OCI-LY1 (cell line): ENCODE data around the gene CD68.

ENCODE experiments used
- H2AFZ ChIP-seq: fragments of 200-600 bp; sonication (generic), shearing (Covaris generic); 2 replicates; pipeline ENCODE4 v1.6.0; 2014; ENCODE audit warnings: antibody characterized with exemption, mild to moderate bottlenecking, low read length
- H3F3A ChIP-seq: fragments of 200-600 bp; sonication (generic), shearing (Covaris generic); 2 replicates; pipeline ENCODE4 v1.6.0; 2014; ENCODE audit warnings: mild to moderate bottlenecking, antibody characterized with exemption, low read length, moderate library complexity; ENCODE audit not compliant: insufficient read depth
- H3K27ac ChIP-seq: fragments of 200-600 bp; sonication (generic); 2 replicates; pipeline ENCODE4 v1.5.1; 2014; ENCODE audit warnings: low read length, mixed run types, mild to moderate bottlenecking, low read depth; ENCODE audit not compliant: poor library complexity, severe bottlenecking
- H3K27me3 ChIP-seq: fragments of 200-600 bp; sonication (generic); 2 replicates; pipeline ENCODE4 v1.6.0; 2014; ENCODE audit warnings: antibody characterized with exemption, mild to moderate bottlenecking, low read length, moderate library complexity; ENCODE audit not compliant: insufficient read depth
- H3K36me3 ChIP-seq: fragments of 200-600 bp; sonication (generic); 2 replicates; pipeline ENCODE4 v1.6.1; 2014; ENCODE audit warnings: mild to moderate bottlenecking, antibody characterized with exemption, low read length, moderate library complexity, mixed read lengths; ENCODE audit not compliant: insufficient read depth
- H3K4me1 ChIP-seq: fragments of 200-600 bp; sonication (generic); 2 replicates; pipeline ENCODE4 v1.5.1; 2014; ENCODE audit warnings: mild to moderate bottlenecking, low read length, moderate library complexity; ENCODE audit not compliant: insufficient read depth, severe bottlenecking
- H3K4me2 ChIP-seq: fragments of 200-600 bp; sonication (generic), shearing (Covaris generic); 2 replicates; pipeline ENCODE4 v1.6.1; 2014; ENCODE audit warnings: low read length
- H3K4me3 ChIP-seq: fragments of 200-600 bp; sonication (generic); 2 replicates; pipeline ENCODE4 v1.5.1; 2014; ENCODE audit warnings: low read length, low read depth, mild to moderate bottlenecking, mixed read lengths; ENCODE audit not compliant: poor library complexity, severe bottlenecking
- H3K79me2 ChIP-seq: fragments of 200-600 bp; shearing (Covaris generic); 2 replicates; pipeline ENCODE4 v1.6.1; 2016; ENCODE audit warnings: mixed run types, low read length, mixed read lengths; ENCODE audit not compliant: insufficient read depth
- H3K9ac ChIP-seq: fragments of 200-600 bp; sonication (generic), shearing (Covaris generic); 2 replicates; pipeline ENCODE4 v1.6.1; 2014; ENCODE audit warnings: mild to moderate bottlenecking, low read length, mixed read lengths
- H3K9me2 ChIP-seq: fragments of 200-600 bp; sonication (generic), shearing (Covaris generic); 2 replicates; pipeline ENCODE4 v1.6.1; 2014; ENCODE audit warnings: low read depth, mild to moderate bottlenecking, low read length, mixed read lengths
- H3K9me3 ChIP-seq: fragments of 200-600 bp; shearing (Covaris generic); 2 replicates; pipeline ENCODE4 v1.6.1; 2014; ENCODE audit warnings: low read length, mixed read lengths
- H4K20me1 ChIP-seq: fragments of 200-600 bp; sonication (generic), shearing (Covaris generic); 2 replicates; pipeline ENCODE4 v1.6.0; 2016; ENCODE audit warnings: mild to moderate bottlenecking, low read length; ENCODE audit not compliant: insufficient read depth
- CTCF ChIP-seq: fragments of 200-600 bp; sonication (generic), shearing (Covaris generic); IDR thresholded peaks from 2 replicates; pipeline ENCODE4 v1.5.1; 2017; ENCODE audit warnings: mild to moderate bottlenecking, antibody characterized with exemption, low read length, moderate library complexity, mixed read lengths
- EZH2 ChIP-seq: fragments of 200-600 bp; sonication (generic), shearing (Covaris generic); IDR thresholded peaks from 2 replicates; pipeline ENCODE4 v1.8.0; 2017; ENCODE audit warnings: borderline replicate concordance, mixed run types, mild to moderate bottlenecking, antibody characterized with exemption, low read length, moderate library complexity, mixed read lengths

Gene CD68

GRCh38 chr17:7590743-7591142 lies 11.3 kb downstream of the CD68 start:
- Histone ChIP-seq H3F3A (no peaks in the 10 kb centered on the region), H3K4me1 (no peaks in the 10 kb centered on the region), H3K9me2 (no peaks in the 10 kb centered on the region), H3K79me2 (no peaks in the 10 kb centered on the region), H3K36me3 (peaks cover 82% of the 10 kb centered on the region), H3K27me3 (no peaks in the 10 kb centered on the region), H3K9me3 (no peaks in the 10 kb centered on the region), H3K4me3 (no peak overlapping the region), H2AFZ (no peak overlapping the region), H3K9ac (no peak overlapping the region), H3K4me2 (no peak overlapping the region), H4K20me1 (no peaks in the 10 kb centered on the region), H3K27ac (no peak overlapping the region)
- TF ChIP-seq EZH2 = no peak
- no peak for TF ChIP-seq CTCF

DNA sequence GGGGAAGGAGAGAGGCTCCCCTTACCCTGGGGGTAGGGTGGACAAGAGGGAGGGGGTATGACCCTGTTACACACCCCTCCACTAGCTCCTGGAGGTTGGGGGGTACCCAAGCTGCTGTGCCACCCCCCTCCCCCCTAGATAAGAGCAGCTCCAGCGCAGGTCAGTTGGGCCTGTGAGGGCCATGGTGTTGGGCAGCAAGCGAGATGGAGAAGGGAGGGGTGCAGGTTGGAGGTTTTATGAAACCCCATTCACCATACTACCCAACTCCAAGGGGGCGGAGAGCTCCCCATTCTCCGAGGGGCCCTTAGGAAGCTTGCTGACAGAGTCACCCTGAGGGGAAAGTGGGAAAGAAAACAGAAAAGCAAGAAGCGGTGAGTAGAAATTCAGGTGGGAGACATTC lies 12.2 kb downstream of the CD68 start:
- no peak overlapping the region for H3K4me2 ChIP-seq
- TF ChIP-seq EZH2 (no peak), CTCF (no peak)
- peaks cover 91% of the 10 kb centered on the region for H3K36me3 ChIP-seq
- H3F3A ChIP-seq = no peaks in the 10 kb centered on the region
- H2AFZ ChIP-seq = no peak overlapping the region
- H3K9me2 ChIP-seq = no peaks in the 10 kb centered on the region
- H3K79me2 ChIP-seq = no peaks in the 10 kb centered on the region
- H3K9me3 ChIP-seq = no peaks in the 10 kb centered on the region
- no peak overlapping the region for H3K9ac ChIP-seq
- no peaks in the 10 kb centered on the region for H4K20me1 ChIP-seq
- H3K4me1 ChIP-seq = no peaks in the 10 kb centered on the region
- H3K27me3 ChIP-seq = no peaks in the 10 kb centered on the region
- H3K4me3 ChIP-seq = no peak overlapping the region
- no peak overlapping the region for H3K27ac ChIP-seq

- H3K79me2 ChIP-seq = no peaks in the 10 kb centered on the region
- H2AFZ ChIP-seq = no peak overlapping the region
- H3K9me3 ChIP-seq = no peaks in the 10 kb centered on the region
- H3K36me3 ChIP-seq = peaks cover 94% of the 10 kb centered on the region
- H3K9me2 ChIP-seq = no peaks in the 10 kb centered on the region
- H3K27me3 ChIP-seq = no peaks in the 10 kb centered on the region
- no peak overlapping the region for H3K9ac ChIP-seq
- TF ChIP-seq EZH2 = no peak
- no peak for TF ChIP-seq CTCF
- no peak overlapping the region for H3K4me2 ChIP-seq
- no peaks in the 10 kb centered on the region for H4K20me1 ChIP-seq
- H3K4me3 ChIP-seq = no peak overlapping the region
- H3F3A ChIP-seq = no peaks in the 10 kb centered on the region
- no peak overlapping the region for H3K27ac ChIP-seq
- no peaks in the 10 kb centered on the region for H3K4me1 ChIP-seq
Measured at GRCh38 chr17:7592422-7593021, 13.1 kb downstream of the CD68 start.
